NOMO-1 treated with DMSO at 0.1 percent for 48 hours (cell line): Measurements from ENCODE around the gene CLEC14A.

ENCODE experiments used
- DNase-seq: peaks from one replicate; lab custom pipeline; 2025; ENCODE audit not compliant: unreplicated experiment; lab: John Stamatoyannopoulos, UW

Gene CLEC14A

DNA sequence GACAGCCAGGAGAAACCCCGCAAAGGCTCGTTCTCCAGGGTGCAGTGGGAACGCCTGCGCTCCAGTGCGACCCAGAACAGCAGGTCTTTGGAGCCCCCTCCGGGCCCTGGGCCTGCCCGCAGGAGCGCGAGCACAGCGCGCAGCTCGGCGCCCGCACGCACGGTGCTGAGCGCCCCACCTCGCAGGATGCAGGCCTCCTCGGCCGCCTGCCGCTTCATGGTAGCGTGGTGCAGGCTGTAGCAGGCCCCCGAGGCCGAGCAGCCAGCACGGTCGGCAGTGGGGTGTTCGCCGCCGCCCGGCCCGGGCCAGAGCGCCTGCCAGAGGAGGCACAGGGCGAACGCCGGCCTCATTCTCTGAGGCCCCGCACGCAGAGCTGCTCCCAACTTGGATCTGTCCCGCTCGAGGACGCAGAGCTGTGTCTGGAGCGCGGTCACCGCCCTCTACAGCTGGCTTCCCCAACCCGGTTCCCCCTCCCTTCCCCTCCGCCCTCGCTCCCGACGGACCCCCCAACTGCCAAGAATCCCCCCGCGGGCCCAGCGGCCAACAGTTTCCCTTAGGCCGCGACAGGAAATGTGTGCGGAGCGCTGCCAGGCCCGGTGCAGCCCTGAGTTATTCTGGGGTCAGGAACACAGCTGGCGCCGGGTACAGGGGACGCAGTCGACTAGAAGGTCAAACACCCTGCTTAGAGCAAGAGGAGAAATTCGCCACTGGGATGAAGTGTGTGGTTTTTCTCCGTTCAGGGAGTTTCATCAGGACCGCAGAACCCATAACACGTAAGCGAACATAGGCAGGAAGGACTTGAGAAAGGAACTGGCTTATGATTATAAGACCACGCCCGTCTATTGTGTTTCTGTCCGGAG lies at the start of gene CLEC14A:
Gene CLEC14A, minus strand, starts transcription at position 421 of the 860 bp plus-strand sequence. Its CDS starts 71 bp downstream, at position 350.
- DNase-seq: no peak

- no peak for DNase-seq
These were observed 47.1 kb upstream of the CLEC14A start for GRCh38 chr14:38302966-38303365.

DNA sequence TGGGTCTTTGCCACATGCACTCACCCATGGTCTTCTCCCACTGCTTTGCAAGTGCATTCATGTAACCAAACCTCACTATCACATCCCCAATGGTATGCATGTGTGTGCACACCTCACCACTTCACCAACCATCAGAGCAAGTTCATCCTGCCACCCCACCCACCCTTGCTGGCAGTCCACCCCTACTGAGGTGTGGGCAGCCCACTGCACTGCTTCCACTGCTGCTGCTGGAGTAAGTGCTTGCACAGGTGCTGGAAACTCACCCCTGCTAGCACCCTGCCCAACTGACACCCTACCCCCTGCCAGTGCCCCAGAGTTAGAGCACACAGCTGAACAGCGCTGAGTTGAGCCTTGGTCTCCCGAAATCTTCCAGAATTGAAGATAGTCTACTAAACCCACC lies 46.1 kb upstream of the CLEC14A start:
- DNase-seq: no peak

DNA sequence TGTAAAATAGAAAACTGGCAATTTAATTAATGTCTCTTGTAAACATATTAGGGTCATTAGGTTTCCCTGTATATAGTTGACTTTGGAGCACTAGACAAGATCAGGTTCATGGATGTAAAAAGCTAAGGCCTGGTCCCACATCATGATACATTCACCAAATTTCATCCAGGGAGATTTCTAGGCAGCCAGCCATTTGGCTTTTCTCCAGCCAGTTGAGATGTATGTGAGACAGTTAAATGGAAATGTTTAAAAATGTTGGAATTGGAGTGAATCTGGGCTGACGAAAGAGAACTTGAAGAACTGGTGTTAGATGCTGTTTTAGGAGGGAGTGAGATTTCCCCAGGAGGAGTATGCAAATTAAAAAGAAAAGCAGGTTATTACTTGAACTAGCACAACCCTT lies 41.8 kb upstream of the CLEC14A start:
- no peak for DNase-seq

GRCh38 chr14:38291681-38292467 lies 36.0 kb upstream of the CLEC14A start:
- DNase-seq: no peak

DNA sequence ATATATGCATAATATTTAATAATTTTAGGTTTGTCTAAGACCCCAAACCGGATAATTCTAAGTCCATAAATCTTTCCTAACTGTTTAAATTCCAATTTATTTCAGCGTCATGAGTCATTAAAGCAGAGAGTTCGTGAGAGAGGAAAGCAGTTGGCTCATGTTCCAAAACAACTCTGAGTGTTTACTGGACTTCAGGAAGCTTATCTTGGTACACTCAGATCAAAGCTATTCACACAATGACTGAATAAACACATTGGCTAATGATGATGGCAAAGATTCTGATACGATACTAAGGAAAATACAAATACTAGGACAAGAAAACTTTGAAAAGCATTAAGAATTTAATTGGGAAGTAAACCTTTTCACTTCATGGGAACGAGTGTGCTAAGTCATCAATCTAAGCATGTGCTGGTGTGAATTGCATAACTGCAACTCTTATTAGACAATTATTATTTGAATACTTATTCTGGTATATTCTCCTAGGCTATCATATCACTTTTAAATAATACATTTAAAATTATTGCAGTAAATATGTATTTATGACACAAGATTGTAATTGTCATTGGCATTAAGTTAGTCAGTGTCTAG lies 34.8 kb upstream of the CLEC14A start:
- DNase-seq: no peak

- no peak for DNase-seq
These were observed 30.6 kb upstream of the CLEC14A start for GRCh38 chr14:38286452-38286851.

- DNase-seq: no peak
These were observed 30.1 kb upstream of the CLEC14A start for GRCh38 chr14:38285962-38286361.

DNA sequence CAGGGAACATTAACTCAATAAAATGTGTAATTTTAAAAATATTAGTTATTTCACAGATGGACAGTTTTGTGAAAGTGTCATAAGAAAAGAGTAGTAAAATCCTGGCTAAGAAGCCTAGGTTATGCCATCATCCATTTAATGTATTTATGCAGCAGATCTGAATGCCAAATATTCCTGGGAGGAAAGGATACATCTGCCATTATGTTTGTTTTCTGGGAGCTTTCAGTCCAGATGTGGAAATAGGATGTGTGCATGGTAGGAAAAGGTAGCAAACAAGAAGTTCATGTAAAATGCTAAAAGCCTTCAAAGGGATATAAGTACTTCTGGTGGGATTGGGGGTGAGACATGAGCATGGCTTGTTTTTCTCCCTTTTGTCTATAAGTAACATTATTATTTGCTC lies 27.0 kb upstream of the CLEC14A start:
- DNase-seq: no peak

DNA sequence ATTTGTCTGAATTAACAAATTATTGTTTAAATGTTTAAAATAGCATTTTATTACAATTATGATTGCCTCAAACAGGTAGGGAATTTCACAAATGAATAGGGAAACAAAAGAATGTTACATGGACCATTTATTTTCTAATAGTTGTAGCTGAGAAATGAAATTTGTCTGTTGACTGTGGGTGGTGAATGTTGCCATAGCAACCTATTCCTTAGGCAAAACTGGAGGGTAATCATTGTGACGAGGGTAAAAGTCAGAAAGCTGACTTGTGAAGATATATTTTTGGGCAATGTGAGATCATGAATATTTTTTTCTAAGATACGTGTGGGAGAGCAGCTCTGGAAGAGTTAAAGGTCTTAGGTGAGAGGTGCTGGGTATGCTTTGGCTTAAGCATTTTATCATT lies 24.2 kb upstream of the CLEC14A start:
- DNase-seq: no peak

DNA sequence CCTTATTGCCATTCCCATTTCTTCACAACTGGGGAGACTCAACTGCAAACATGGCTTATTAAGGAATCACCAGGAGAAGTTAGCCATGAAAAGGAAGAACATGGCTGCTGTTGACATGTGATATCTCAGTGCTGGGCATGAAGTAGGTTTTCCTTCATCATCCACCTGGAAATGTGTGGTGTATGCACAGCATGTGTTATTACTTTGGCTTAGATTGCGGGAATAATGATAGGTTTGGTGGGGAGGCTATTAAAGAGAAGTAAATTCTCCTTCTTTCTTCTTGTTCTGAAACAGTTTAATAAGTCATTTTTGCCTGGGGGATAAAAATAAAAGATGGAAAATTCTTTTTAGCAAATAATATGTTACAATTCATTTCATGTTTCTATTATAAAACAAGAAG lies 23.7 kb upstream of the CLEC14A start:
- no peak for DNase-seq

GRCh38 chr14:38278035-38278434 lies 22.1 kb upstream of the CLEC14A start:
- DNase-seq: no peak

DNA sequence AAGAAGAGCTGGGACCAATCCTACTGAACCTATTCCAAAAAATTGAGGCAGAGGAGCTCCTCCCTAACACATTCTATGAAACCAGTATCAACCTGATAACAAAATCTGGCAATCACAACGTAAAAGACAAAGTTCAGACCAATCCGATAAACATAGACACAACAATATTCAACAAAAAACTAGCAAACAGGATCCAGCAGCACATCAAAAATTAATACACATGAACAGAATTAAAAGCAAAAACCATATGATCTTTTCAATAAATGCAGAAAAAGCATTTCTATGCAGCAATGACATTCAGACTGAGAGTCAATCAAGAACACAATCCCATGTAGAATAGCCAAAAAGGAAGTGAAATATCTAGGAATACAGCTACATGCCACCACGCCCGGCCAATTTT lies 7.0 kb upstream of the CLEC14A start:
- DNase-seq: no peak

- DNase-seq: peak; percentile 4
These were observed 5.7 kb upstream of the CLEC14A start for GRCh38 chr14:38261620-38262019.

- no peak for DNase-seq
These were observed 1.6 kb upstream of the CLEC14A start for GRCh38 chr14:38257507-38257906.

- no peak for DNase-seq
These were observed 594 bp upstream of the CLEC14A start for GRCh38 chr14:38256533-38256840.

- DNase-seq: no peak
These were observed 553 bp downstream of the CLEC14A start for GRCh38 chr14:38255408-38255672.

DNA sequence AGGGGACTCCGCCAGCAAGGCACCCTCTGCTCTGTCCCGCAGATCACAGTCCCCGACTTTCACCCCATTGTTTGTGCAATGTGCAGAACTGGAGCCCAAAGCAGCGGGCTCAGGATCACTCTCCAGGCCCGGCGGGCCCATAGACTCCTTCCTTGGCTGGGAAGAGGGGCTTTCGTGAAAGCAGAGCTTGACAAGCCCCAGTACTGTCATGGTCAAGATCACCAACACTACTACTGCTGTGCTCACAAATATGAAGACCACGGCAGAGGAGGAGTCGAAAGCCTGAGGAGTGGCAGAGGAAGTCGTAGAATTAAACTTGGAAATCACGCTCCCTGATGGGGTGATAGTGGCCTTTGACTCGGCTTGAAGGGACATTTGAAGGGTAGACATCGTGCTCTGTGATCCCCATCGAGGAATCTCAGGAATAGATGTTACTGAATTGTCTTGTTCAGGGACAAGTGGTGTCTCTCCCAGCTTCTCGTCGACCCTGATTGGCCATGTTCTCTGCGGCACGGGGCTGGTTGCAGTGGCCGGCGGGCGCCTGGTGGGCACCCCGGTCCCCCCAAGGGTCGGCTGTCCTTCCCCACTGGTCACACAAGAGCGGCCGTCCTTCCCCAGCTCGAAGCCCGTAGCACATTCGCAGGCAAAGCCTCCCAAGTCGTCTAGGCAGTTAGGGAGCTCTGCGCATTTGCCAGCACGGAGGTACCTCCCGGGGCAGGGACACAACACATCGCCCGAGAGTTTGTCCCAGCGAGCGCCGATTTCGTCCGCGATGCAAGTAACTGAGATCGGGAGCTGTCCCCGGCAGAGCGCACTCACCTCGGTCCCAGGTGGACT lies 1.1 kb downstream of the CLEC14A start:
- no peak for DNase-seq

DNA sequence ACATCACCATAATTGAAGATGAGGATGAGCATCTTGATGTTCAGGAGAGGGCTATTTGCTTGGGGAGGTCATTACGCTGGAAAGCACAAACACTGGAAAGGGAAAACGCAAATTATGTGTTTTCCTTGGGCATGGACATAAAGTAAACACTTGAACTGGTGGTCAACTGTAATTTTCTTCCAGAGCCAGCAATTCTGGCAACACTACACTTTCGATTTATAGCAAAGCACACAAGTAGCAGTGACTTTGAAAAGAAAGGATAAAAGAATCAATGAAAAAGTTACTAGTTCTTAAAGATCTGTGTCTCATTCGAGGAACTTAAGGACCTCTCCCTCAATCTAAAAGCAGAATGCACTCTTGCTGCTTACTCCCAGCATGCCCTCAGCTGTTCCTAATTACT lies 2.2 kb downstream of the CLEC14A start:
- no peak for DNase-seq

GRCh38 chr14:38252066-38252710 lies 3.7 kb downstream of the CLEC14A start:
- DNase-seq: no peak

DNA sequence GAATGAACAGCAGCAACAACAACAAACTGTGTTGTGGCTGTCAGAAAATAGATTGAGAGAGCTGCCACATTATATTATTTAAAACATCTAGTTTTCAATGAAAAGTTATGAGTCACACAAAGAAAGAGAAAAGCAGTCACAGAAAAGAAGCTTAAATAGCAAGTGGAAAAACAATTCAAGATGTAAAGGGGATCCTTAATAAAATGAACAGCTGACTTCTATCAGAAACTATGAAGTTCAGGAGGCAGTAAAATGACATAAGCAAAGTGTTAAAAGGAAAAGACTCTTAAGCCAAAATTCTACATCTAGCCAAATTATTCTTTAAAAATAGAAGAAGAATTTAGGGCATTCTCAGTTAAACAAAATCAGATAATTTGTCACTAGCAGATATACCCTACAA lies 5.6 kb downstream of the CLEC14A start:
- no peak for DNase-seq
